HG03521 (cell line): Measurements from ENCODE around the gene RFX6.

ENCODE experiments used
- ATAC-seq: cut with Tn5 transposase; IDR thresholded peaks from one replicate; pipeline ENCODE4 v1.9.1; 2021; ENCODE audit warnings: mild to moderate bottlenecking, moderate library complexity; ENCODE audit not compliant: unreplicated experiment

The RFX6 gene

DNA sequence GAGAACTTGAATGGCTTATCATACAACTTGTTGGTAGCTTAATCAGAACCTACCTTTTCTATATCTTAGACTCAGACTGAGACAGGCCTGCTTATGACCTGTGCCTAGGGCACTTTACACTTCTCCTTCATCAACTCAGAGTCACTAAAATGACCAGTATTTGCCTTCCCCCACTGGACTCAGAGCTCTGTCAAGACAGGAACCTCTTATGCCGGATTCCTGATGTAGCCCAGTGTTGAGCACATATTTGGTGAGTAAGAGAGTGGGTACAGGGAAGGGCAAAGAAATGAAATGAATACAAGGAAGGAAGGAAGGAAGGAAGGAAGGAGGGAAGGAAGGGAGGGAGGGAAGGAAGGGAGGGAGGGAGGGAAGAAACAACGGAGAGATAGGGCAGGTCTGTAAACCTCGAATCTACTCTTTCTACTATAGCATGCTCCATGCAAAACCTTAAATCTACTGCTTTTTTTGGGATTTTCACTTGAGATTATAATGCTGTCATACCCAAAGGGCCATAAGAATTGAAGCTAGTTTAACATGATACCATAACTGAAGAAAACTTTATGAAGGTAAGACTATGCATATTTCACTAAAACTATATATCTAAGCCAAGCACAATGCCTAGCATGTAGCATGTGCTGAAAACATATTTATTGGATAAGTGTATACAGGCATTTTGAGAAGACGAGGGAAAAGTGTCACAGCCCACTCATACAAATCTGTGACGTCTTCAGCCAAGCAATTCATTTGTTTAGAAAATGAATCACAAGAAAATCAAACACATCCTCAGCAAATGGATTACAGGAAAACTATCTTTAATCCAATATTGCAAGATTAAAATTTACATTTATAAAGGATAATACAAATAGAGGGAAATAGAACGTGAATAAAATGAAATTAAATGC is 89.9 kb downstream of the RFX6 start:
- ATAC-seq: no peak

- ATAC-seq: peak; percentile 73
Measured at GRCh38 chr6:116969211-116969863, 92.3 kb downstream of the RFX6 start.

DNA sequence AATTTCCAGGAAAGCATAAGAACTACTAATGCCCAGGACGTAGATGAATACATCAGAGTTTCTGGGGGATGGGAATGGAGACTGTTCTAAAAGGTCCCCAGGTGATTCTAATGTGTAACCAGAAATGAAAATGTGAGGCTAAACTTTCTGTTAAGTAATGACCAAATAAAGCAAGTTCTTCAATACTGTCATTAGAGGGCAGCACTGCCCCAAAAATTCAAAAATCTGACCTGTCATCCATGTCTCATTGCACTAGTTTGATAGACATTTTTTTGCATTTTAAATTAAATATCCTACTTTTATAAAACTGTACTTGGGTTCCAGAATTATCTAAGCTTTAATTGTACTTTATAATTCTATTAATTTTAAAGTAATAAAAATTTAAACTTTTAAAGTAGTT is 94.9 kb downstream of the RFX6 start:
- ATAC-seq: peak; percentile 64

DNA sequence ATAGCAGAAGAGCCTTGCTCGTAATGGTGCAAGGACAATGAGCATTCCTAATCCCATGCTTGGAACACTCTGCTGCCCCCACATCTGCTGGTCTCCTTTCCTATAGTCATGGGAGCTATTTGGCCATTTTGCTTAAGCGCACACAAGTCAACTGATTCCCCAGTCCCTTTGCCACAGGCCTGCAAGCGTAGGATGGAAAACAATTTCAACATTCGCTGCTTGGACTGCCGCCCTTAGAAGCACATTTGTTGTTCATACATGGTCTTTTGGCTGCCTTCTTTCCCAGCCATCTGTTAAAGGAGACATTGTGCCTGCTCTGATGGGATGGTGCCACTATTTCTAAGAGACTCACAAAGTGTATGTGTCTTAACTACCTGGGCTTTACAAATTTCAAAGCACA is 96.9 kb downstream of the RFX6 start:
- no peak for ATAC-seq

- no peak for ATAC-seq
Measured at GRCh38 chr6:116974526-116975316, 97.7 kb downstream of the RFX6 start.

- no peak for ATAC-seq
Measured at GRCh38 chr6:116975600-116975999, 98.6 kb downstream of the RFX6 start.

- ATAC-seq: no peak
Measured at GRCh38 chr6:116979560-116979959, 102.5 kb downstream of the RFX6 start.
